Esophagus muscularis mucosa (tissue), 4 donors: Measurements from ENCODE around the gene INO80C. TPM values are rescaled to one million over a fixed set of nuclear protein-coding genes. Genes with fewer than 3 reads are reported as not detected.

Experiments
- DNase-seq: peaks from one replicate; pipeline ENCODE4 v3.0.0-alpha.2; 2017; ENCODE audit errors: extremely low spot score
- H3K27ac ChIP-seq, 4 donors: fragments of 200-600 bp; sonication (generic); replicated peaks in 1 of 4; 1 replicate in 3 of 4; 2 replicates in 1 of 4; pipeline ENCODE4 v1.5.1; 2016 to 2019; ENCODE audit warnings: mild to moderate bottlenecking in 1 of 4
- H3K27me3 ChIP-seq, 4 donors: fragments of 200-600 bp; sonication (generic); one replicate each; pipeline versions ENCODE4 v1.5.1 to v1.6.0; 2016 to 2019
- H3K36me3 ChIP-seq, 4 donors: fragments of 200-600 bp; sonication (generic); one replicate each; pipeline ENCODE4 v1.5.1; 2016 to 2019
- H3K4me1 ChIP-seq, 4 donors: fragments of 200-600 bp; sonication (generic); one replicate each; pipeline ENCODE4 v1.5.1; 2016 to 2019
- H3K4me3 ChIP-seq, 4 donors: fragments of 200-600 bp; sonication (generic); 1 replicate in 2 of 4; 2 replicates in 2 of 4; pipeline ENCODE4 v1.5.1; 2016 to 2019; ENCODE audit warnings: mild to moderate bottlenecking in 4 of 4, moderate library complexity in 1 of 4
- H3K9me3 ChIP-seq, 4 donors: fragments of 200-600 bp; sonication (generic); 1 replicate in 3 of 4; 2 replicates in 1 of 4; pipeline ENCODE4 v1.5.1; 2016 to 2019
- CTCF ChIP-seq, 3 experiments: fragments of 200-600 bp in 2 of 3; fragments of 450-650 bp in 1 of 3; sonication (generic) in 2 of 3; IDR thresholded peaks; one replicate each; pipeline ENCODE4 v1.5.1; 2017 to 2019; ENCODE audit warnings: antibody characterized with exemption in 3 of 3, mild to moderate bottlenecking in 2 of 3, moderate library complexity in 1 of 3
- EP300 ChIP-seq: sonication (generic); formaldehyde crosslinking; IDR thresholded peaks from one replicate; pipeline ENCODE4 v1.6.1; 2017; ENCODE audit warnings: antibody characterized with exemption
- POLR2A ChIP-seq: fragments of 450-650 bp; IDR thresholded peaks from one replicate; pipeline ENCODE4 v1.6.1; 2017; ENCODE audit warnings: antibody characterized with exemption, moderate library complexity, mild to moderate bottlenecking, low read depth
- POLR2AphosphoS5 ChIP-seq, 2 donors: sonication (generic); formaldehyde crosslinking; IDR thresholded peaks; one replicate each; pipeline ENCODE4 v1.6.1; 2017; ENCODE audit warnings: antibody characterized with exemption in 2 of 2
- WGBS: methylation state at CpG from one replicate; pipeline ENCODE4 v1.1.5; 2018; 5-methylcytosine and 5-hydroxymethylcytosine counted together
- intact Hi-C: fragments of 100-400 bp; cut with DNase I; formaldehyde crosslinking; loops from one replicate; pipeline ENCODE4 v1.15.1; 2023
- total RNA-seq, 4 donors: library from RNA; depleted of rRNA; stranded (reverse); fragments of >200 nt; gene quantifications; one replicate each; pipeline versions ENCODE4 v1.1.0 to v1.2.1, GENCODE V29; 2016

The INO80C gene
- total RNA-seq, 4 donors from 2014 or later: 4.0 to 19.5 (median 8.8) TPM

- Histone ChIP-seq H3K4me1 (peaks cover 7 to 42% (median 29%) of the 10 kb centered on the region in 4 donors), H3K4me3 (no peak overlapping the region), H3K36me3 (peaks cover 0 to 6% (median 0%) of the 10 kb centered on the region in 4 donors), H3K27ac (no peak overlapping the region), H3K9me3 (no peaks in the 10 kb centered on the region), H3K27me3 (no peaks in the 10 kb centered on the region)
- TF ChIP-seq CTCF (IDR thresholded peaks at IDR 0.05): no peak
- no peak for TF ChIP-seq EP300
- TF ChIP-seq POLR2AphosphoS5 (IDR thresholded peaks at IDR 0.05): no peak
- TF ChIP-seq POLR2A: no peak
- DNase-seq: no peak
- intact Hi-C loops: no loop called here
Observed at GRCh38 chr18:35477974-35478373, 19.8 kb downstream of the INO80C start.

GRCh38 chr18:35477497-35477896 lies 20.3 kb downstream of the INO80C start:
- no peak for TF ChIP-seq EP300
- no peak for TF ChIP-seq POLR2AphosphoS5 (IDR thresholded peaks at IDR 0.05)
- TF ChIP-seq CTCF (IDR thresholded peaks at IDR 0.05): no peak
- TF ChIP-seq POLR2A: no peak
- Histone ChIP-seq H3K9me3 (no peaks in the 10 kb centered on the region), H3K4me3 (no peak overlapping the region), H3K27me3 (no peaks in the 10 kb centered on the region), H3K4me1 (peaks cover 7 to 42% (median 29%) of the 10 kb centered on the region in 4 donors), H3K36me3 (peaks cover 0 to 6% (median 0%) of the 10 kb centered on the region in 4 donors), H3K27ac (no peak overlapping the region)
- no peak for DNase-seq
- intact Hi-C loops: no loop called here
- WGBS: 90% methylated on average over 1 of the region's 1 CpG

- no peak overlapping the region for H3K4me3 ChIP-seq
- 100% methylated on average over 1 of the region's 1 CpG for WGBS
- no peaks in the 10 kb centered on the region for H3K27me3 ChIP-seq
- peaks cover 7 to 33% (median 24%) of the 10 kb centered on the region in 4 donors for H3K4me1 ChIP-seq
- no peak for DNase-seq
- H3K36me3 ChIP-seq: peaks cover 0 to 6% (median 0%) of the 10 kb centered on the region in 4 donors
- H3K27ac ChIP-seq: no peak overlapping the region
- intact Hi-C loops: no loop called here
- TF ChIP-seq EP300: no peak
- no peak for TF ChIP-seq POLR2A
- no peak for TF ChIP-seq CTCF (IDR thresholded peaks at IDR 0.05)
- no peak for TF ChIP-seq POLR2AphosphoS5 (IDR thresholded peaks at IDR 0.05)
- H3K9me3 ChIP-seq: no peaks in the 10 kb centered on the region
Observed at GRCh38 chr18:35474884-35475283, 22.9 kb downstream of the INO80C start.

GRCh38 chr18:35473562-35473961 lies 24.2 kb downstream of the INO80C start:
- WGBS: 100% methylated on average over 1 of the region's 1 CpG
- no peak for TF ChIP-seq POLR2A
- TF ChIP-seq EP300: no peak
- no peak for TF ChIP-seq CTCF (IDR thresholded peaks at IDR 0.05)
- no peak for TF ChIP-seq POLR2AphosphoS5 (IDR thresholded peaks at IDR 0.05)
- Histone ChIP-seq H3K27ac (no peak overlapping the region), H3K36me3 (peaks cover 0 to 6% (median 0%) of the 10 kb centered on the region in 4 donors), H3K4me3 (no peak overlapping the region), H3K27me3 (no peaks in the 10 kb centered on the region), H3K9me3 (no peaks in the 10 kb centered on the region), H3K4me1 (peaks cover 1 to 24% (median 17%) of the 10 kb centered on the region in 4 donors)
- DNase-seq: no peak
- intact Hi-C loops: no loop called here

GRCh38 chr18:35470435-35470834 lies 27.3 kb downstream of the INO80C start:
- no peak for DNase-seq
- no peak for TF ChIP-seq POLR2A
- no peak for TF ChIP-seq EP300
- TF ChIP-seq POLR2AphosphoS5 (IDR thresholded peaks at IDR 0.05): no peak
- TF ChIP-seq CTCF (IDR thresholded peaks at IDR 0.05): no peak
- WGBS: 79% methylated on average over 6 of the region's 6 CpGs
- H3K4me1 ChIP-seq: peaks cover 14 to 36% (median 27%) of the 10 kb centered on the region in 4 donors
- H3K9me3 ChIP-seq: no peaks in the 10 kb centered on the region
- H3K27me3 ChIP-seq: no peaks in the 10 kb centered on the region
- H3K36me3 ChIP-seq: peaks cover 0 to 2% (median 0%) of the 10 kb centered on the region in 4 donors
- peak overlapping the region in 3 of 4 donors; percentile 29 to 68 (median 45) for H3K27ac ChIP-seq
- H3K4me3 ChIP-seq: no peak overlapping the region
- intact Hi-C loops: no loop called here
